Mucosa of rectum (tissue), 2 donors: ENCODE measurements around the gene FCRL6.
A peak's percentile ranks its signal among the peaks of the same experiment; 100 is the strongest.

Experiments
- H3K27ac ChIP-seq, 2 donors: one replicate each; pipeline ENCODE4 v1.7.0; 2013; ENCODE audit warnings: inconsistent platforms in 2 of 2, low read depth in 2 of 2, low read length in 2 of 2
- H3K27me3 ChIP-seq, 2 donors: one replicate each; pipeline ENCODE4 v1.7.0; 2013; ENCODE audit warnings: low read length in 2 of 2; ENCODE audit not compliant: control insufficient read depth in 2 of 2, insufficient read depth in 2 of 2
- H3K36me3 ChIP-seq, 2 donors: one replicate each; pipeline ENCODE4 v1.7.0; 2013; ENCODE audit warnings: low read length in 2 of 2; ENCODE audit not compliant: control insufficient read depth in 2 of 2, insufficient read depth in 2 of 2
- H3K4me1 ChIP-seq, 2 donors: one replicate each; pipeline ENCODE4 v1.7.0; 2013; ENCODE audit warnings: low read length in 2 of 2, mild to moderate bottlenecking in 1 of 2; ENCODE audit not compliant: control insufficient read depth in 2 of 2, insufficient read depth in 2 of 2
- H3K4me3 ChIP-seq, 2 donors: one replicate each; pipeline ENCODE4 v1.7.0; 2013; ENCODE audit warnings: low read length in 2 of 2
- H3K9ac ChIP-seq, 2 donors: one replicate each; pipeline ENCODE4 v1.7.0; 2013; ENCODE audit warnings: low read length in 2 of 2, low read depth in 1 of 2, mild to moderate bottlenecking in 1 of 2
- H3K9me3 ChIP-seq, 2 donors: one replicate each; pipeline ENCODE4 v1.7.0; 2013; ENCODE audit warnings: low read length in 2 of 2; ENCODE audit not compliant: control insufficient read depth in 2 of 2
- donor health status: healthy.
- donor health status: Normal muscosa, but diverticular disease.

The FCRL6 gene

GRCh38 chr1:159847231-159847630 lies 45.1 kb downstream of the FCRL6 start:
- no peak overlapping the region for H3K27ac ChIP-seq
- no peaks in the 10 kb centered on the region for H3K36me3 ChIP-seq
- no peak overlapping the region for H3K4me3 ChIP-seq
- H3K9me3 ChIP-seq: no peaks in the 10 kb centered on the region
- peaks cover 0 to 2% of the 10 kb centered on the region in 2 donors for H3K4me1 ChIP-seq
- H3K9ac ChIP-seq: no peak overlapping the region
- H3K27me3 ChIP-seq: no peaks in the 10 kb centered on the region

DNA sequence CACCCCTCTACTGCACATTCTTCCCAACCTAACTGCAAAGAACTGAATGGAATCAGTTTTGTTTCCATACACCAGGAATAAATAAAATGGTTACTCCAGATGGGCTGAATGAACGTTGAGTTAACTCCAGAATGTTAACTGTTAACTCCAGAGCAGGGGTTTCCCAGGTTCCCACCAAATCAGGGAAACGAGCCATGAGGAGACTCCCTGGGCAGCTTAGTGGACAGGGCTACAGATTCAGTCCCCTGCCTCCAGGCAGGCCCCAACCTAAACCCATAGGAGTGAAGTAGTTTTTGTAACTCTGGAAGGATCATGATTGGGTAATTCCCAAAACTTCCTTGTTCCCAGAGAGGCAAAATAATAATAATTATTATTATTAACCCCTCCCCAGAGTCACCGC lies 46.2 kb downstream of the FCRL6 start:
- no peaks in the 10 kb centered on the region for H3K36me3 ChIP-seq
- H3K9ac ChIP-seq: no peak overlapping the region
- no peak overlapping the region for H3K27ac ChIP-seq

DNA sequence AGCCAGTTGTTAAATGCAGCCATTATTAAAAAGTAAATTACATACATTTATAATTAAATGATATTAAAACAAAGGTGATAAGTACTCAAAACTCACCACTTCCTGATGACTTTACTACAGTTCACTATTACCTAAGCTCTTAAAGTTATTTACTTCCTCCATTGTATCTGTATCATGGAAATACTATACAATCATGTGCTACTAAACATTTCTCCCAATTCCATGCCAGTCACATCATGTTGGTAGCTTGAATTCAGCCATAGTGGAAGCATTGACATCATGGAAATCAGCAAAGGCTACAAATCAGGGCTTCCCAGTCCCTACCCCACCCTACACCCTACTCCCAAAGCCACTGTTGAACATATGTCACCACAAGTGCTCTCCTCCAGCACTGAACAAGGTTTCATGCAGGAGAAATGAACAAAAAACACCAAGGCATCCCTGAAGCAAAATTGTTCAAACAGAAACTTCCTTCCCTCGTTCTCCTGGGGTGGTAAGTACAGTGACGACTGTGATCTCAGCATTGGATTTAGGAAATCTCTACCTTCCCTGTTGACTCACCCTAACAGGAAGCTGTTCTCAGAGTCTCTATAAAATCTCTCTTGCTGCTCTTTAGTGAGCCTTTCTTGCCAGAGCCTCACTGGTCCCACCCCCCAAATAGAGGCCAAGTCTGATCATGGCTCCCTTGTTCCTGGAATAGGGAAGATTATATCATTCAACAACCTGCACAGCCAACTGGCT lies 47.6 kb downstream of the FCRL6 start:
- H3K36me3 ChIP-seq: no peaks in the 10 kb centered on the region
- H3K4me3 ChIP-seq: no peak overlapping the region
- H3K27ac ChIP-seq: peak overlapping the region in 1 of 2 donors; percentile 6
- no peak overlapping the region for H3K9ac ChIP-seq
- no peaks in the 10 kb centered on the region for H3K9me3 ChIP-seq
- H3K4me1 ChIP-seq: peaks cover 2 to 7% of the 10 kb centered on the region in 2 donors
- no peaks in the 10 kb centered on the region for H3K27me3 ChIP-seq

More for the DNA sequence above, 46.2 kb downstream of the FCRL6 start:
- no peaks in the 10 kb centered on the region for H3K27me3 ChIP-seq
- H3K4me3 ChIP-seq: no peak overlapping the region
- H3K9me3 ChIP-seq: no peaks in the 10 kb centered on the region
- peaks cover 2 to 3% of the 10 kb centered on the region in 2 donors for H3K4me1 ChIP-seq

DNA sequence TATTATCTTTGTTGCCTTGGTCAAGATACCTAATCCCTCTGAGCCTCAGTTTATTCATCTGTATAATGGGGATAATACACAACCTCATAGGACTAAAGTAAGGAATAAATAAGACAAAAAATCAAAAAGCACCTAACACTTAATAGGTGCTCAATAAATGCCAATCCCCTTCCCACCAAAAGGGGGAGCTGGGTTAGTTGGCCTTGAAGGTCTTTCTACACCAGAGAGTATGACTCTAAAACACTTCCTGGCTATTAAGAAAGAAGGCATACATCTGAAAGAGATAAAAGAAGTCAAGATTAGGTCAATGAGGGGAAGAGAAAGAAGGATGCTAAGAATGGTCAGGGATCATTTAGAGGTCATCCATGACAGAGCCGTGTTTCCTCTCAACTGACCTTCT lies 49.2 kb downstream of the FCRL6 start:
- Histone ChIP-seq H3K27ac (no peak overlapping the region), H3K27me3 (no peaks in the 10 kb centered on the region), H3K36me3 (no peaks in the 10 kb centered on the region), H3K9me3 (no peaks in the 10 kb centered on the region), H3K4me3 (no peak overlapping the region), H3K4me1 (peaks cover 2 to 7% of the 10 kb centered on the region in 2 donors), H3K9ac (no peak overlapping the region)

DNA sequence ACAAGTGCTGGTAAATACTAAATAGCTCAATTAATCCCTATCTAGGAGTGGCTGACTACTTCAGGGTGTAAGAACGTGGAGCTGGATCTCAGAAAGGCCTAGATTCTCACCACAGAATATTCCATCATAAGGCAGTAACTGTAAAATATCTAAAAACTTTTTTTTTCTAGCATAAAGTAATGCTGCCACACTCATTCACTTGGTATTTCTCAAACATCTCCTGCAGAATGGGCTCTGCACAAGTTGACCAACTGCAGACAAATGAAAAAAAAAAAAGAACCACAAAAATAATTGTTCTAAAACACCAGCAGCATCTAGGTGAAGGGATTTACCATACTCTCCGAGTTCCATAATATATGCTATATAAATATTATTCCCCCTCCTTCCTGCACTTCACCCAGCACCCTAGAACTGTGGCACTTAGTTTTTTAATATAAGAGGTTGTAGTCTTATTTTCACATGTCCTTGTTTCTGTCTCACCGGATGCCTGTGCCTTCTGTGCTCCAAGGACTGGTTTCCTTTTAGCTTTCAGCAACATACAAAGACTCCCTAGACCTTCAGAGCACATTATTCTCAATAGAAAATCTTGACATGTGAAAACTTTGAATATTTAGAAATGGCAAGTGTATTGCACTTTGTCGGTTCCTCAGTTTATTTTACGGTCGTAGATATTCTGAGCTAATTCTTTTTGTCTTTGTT lies 51.4 kb downstream of the FCRL6 start:
- H3K4me1 ChIP-seq: peaks cover 2 to 7% of the 10 kb centered on the region in 2 donors
- H3K27me3 ChIP-seq: no peaks in the 10 kb centered on the region
- H3K9me3 ChIP-seq: no peaks in the 10 kb centered on the region
- peak overlapping the region; percentile 91 to 94 for H3K9ac ChIP-seq
- H3K27ac ChIP-seq: peak overlapping the region; percentile 97 to 98
- no peaks in the 10 kb centered on the region for H3K36me3 ChIP-seq
- peak overlapping the region; percentile 76 to 79 for H3K4me3 ChIP-seq

DNA sequence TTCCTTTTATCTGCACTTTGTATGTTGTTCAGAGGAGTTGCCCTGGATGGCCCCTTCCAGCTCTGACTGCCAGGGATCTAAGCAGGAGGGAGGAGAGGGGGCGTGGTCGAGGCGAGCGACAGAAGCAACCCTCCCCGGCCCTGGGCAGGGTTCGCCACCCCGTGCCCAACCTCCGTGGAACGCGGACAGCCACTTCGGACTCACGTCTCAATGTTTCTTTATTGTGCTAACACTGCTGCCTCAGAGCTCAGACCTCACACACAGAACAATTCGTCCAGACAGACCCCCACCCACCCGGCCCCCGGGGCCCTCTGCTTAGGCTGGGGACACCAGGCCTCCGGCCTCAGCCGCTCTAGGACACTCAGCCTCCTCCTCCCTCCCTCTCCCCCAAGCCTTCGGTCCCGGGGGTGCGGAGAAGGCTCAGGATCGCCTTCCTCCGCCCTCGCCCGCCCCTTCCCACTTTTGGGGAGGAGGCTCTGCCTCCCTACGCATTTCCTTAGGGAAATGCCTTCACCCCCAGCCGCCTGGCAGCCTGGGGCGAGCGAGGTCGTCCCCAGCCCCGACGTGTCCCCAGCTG lies 52.0 kb downstream of the FCRL6 start:
- Histone ChIP-seq H3K4me3 (peak overlapping the region; percentile 76 to 79), H3K4me1 (peaks cover 2 to 7% of the 10 kb centered on the region in 2 donors), H3K9me3 (no peaks in the 10 kb centered on the region), H3K36me3 (no peaks in the 10 kb centered on the region), H3K27ac (peak overlapping the region; percentile 97 to 98), H3K27me3 (no peaks in the 10 kb centered on the region), H3K9ac (peak overlapping the region; percentile 91 to 94)

DNA sequence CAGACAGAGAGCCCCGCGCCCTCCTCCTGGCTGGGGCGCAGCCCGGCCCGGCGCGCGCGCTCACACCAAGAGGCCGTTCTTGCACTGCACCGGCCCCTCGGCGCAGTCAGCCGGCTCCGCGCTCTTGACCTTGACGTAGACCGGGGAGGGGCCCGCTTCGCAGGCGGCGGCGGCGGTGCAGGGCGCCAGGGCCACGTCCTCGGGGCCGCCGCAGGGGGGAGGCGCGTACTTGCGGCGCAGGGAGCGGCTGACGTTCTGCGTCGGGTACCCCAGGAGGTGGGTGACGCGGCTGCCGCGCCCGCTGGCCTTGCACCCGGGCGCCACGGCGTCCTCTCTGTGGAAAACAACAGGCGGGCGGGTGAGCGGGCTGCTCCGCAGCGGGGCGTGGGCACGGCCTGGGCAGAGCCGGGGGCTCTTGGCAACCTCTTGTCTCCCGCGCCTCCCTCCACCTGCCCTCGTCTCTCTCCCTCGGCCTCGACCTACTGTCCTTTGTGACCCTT lies 52.6 kb downstream of the FCRL6 start:
- Histone ChIP-seq H3K9ac (peak overlapping the region; percentile 91 to 94), H3K4me3 (peak overlapping the region; percentile 79 to 80), H3K27ac (peak overlapping the region; percentile 97 to 98), H3K27me3 (no peaks in the 10 kb centered on the region), H3K36me3 (no peaks in the 10 kb centered on the region), H3K9me3 (no peaks in the 10 kb centered on the region), H3K4me1 (peaks cover 2 to 7% of the 10 kb centered on the region in 2 donors)

- no peak overlapping the region for H3K27ac ChIP-seq
- H3K27me3 ChIP-seq: no peaks in the 10 kb centered on the region
- peak overlapping the region in 1 of 2 donors; percentile 80 for H3K4me3 ChIP-seq
- H3K9ac ChIP-seq: no peak overlapping the region
- no peaks in the 10 kb centered on the region for H3K36me3 ChIP-seq
- peaks cover 0 to 7% of the 10 kb centered on the region in 2 donors for H3K4me1 ChIP-seq
- H3K9me3 ChIP-seq: no peaks in the 10 kb centered on the region
Measured at GRCh38 chr1:159855709-159856108, 53.5 kb downstream of the FCRL6 start.

DNA sequence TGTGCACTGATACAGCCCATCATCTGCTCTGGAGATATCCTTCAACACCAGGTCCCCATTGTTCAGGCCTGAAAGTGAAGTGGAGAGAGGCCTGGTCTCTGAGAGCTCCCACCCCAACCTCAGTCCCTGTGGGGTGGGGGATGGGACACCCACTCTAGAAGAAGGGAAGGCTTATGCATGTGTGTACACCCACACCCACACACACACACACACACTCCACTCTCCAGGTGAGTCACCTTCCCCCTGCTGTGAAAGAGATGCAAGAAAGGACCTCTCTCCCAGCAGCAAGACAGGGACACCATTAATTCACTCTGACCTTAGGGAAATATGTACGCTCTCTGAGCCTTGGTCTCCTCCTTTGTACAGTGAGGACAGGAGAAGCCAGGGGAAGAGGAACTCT lies 54.4 kb downstream of the FCRL6 start:
- Histone ChIP-seq H3K9ac (no peak overlapping the region), H3K36me3 (no peaks in the 10 kb centered on the region), H3K4me1 (peaks cover 0 to 7% of the 10 kb centered on the region in 2 donors), H3K27ac (no peak overlapping the region), H3K4me3 (no peak overlapping the region), H3K27me3 (no peaks in the 10 kb centered on the region), H3K9me3 (no peaks in the 10 kb centered on the region)

DNA sequence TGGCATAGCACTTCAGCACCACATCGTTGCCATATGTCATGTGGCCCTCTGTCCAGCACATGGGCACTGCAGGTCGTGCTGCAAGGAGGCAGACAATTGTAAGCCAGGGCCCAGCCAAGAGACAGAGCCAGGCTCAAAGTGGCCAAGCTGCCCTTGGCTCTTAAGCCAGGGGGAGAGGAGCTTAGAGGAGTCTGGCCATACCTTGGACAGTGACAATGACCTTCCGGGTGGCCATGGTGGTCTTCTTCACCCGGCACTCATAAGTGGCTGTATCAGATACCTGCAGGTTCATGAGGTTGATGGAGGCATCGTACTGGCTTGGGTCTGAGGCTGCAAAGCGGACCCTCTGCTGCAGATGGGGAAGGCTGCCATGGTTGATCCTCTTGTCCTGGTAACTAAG lies 55.7 kb downstream of the FCRL6 start:
- Histone ChIP-seq H3K4me3 (no peak overlapping the region), H3K36me3 (no peaks in the 10 kb centered on the region), H3K27me3 (no peaks in the 10 kb centered on the region), H3K9me3 (no peaks in the 10 kb centered on the region), H3K4me1 (peaks cover 0 to 7% of the 10 kb centered on the region in 2 donors), H3K27ac (no peak overlapping the region), H3K9ac (no peak overlapping the region)
